Right lobe of liver (tissue), 6 donors: Measurements from ENCODE around the gene ST7. TPM values are rescaled to one million over a fixed set of nuclear protein-coding genes. Genes with fewer than 3 reads are reported as not detected.
"Not testable (repeated sequence)": the region's sequence is repeated elsewhere in the genome, so short reads cannot be mapped to it uniquely, and the experiment has no call there.

Experiments used
- ATAC-seq, 4 donors: fragments of 200-7000 bp; cut with Tn5 transposase; one replicate each; pipeline ENCODE4 v1.9.1; 2020; ENCODE audit warnings: mild to moderate bottlenecking in 4 of 4, moderate library complexity in 4 of 4
- DNase-seq, 3 donors: peaks; one replicate each; pipeline ENCODE4 v3.0.0-alpha.2; 2020
- H3K27ac ChIP-seq, 3 donors: fragments of 200-600 bp; one replicate each; pipeline ENCODE4 v1.8.0; 2022
- H3K27me3 ChIP-seq, 2 donors: fragments of 200-600 bp; one replicate each; pipeline ENCODE4 v1.8.0; 2022
- H3K36me3 ChIP-seq, 4 donors: fragments of 200-600 bp; sonication (generic) in 1 of 4; one replicate each; pipeline versions ENCODE4 v1.5.1 to v1.8.0; 2017 to 2022; ENCODE audit warnings: control low read depth in 1 of 4
- H3K4me1 ChIP-seq, 4 donors: fragments of 200-600 bp; sonication (generic) in 1 of 4; one replicate each; pipeline versions ENCODE4 v1.5.1 to v1.8.0; 2017 to 2022; ENCODE audit warnings: control low read depth in 1 of 4
- H3K4me3 ChIP-seq, 3 donors: fragments of 200-600 bp; one replicate each; pipeline ENCODE4 v1.8.0; 2022
- H3K9me3 ChIP-seq, 4 donors: fragments of 200-600 bp; sonication (generic) in 1 of 4; one replicate each; pipeline versions ENCODE4 v1.5.1 to v1.8.0; 2017 to 2022; ENCODE audit warnings: control low read depth in 1 of 4
- POLR2A ChIP-seq: fragments of 450-650 bp; IDR thresholded peaks from one replicate; pipeline ENCODE4 v1.6.1; 2017; ENCODE audit warnings: antibody characterized with exemption, mild to moderate bottlenecking
- WGBS: methylation state at CpG from one replicate; pipeline ENCODE4 v1.1.6; 2018; ENCODE audit warnings: low coverage, low lambda C conversion rate; ENCODE audit not compliant: insufficient coverage; ENCODE audit errors: missing lambda C conversion rate; 5-methylcytosine and 5-hydroxymethylcytosine counted together
- intact Hi-C, 2 donors: fragments of 100-400 bp; cut with DNase I; formaldehyde crosslinking; loops; one replicate each; pipeline versions ENCODE4 v1.11.2 to v1.14.1; 2022
- total RNA-seq, 6 experiments: library from RNA; depleted of rRNA in 2 of 6; stranded (reverse); fragments of >200 nt in 2 of 6; fragmentation: NEBNext Ultra II Directional in 3 of 6; extraction: Animal tissue kit (Norgen Biotek cat#: 25700) in 3 of 6; gene quantifications; one replicate each; pipeline versions ENCODE4 v1.1.0 to v1.2.4, GENCODE V29; 2016 to 2023
- TF ChIP-seq, protein P1 (sequence below), 4 donors: fragments of 200-600 bp in 3 of 4; fragments of 450-650 bp in 1 of 4; IDR thresholded peaks; one replicate each; pipeline versions ENCODE4 v1.5.1 to v1.8.0; 2016 to 2022; ENCODE audit warnings: antibody characterized with exemption in 4 of 4, mild to moderate bottlenecking in 2 of 4
- donor health status: DM: no; HTN: yes; CAD: no.
- donor health status: DM: no; HTN: no; CAD: no.
- donor health status: DM: no; HTN: no; CAD: no.
- donor health status: DM: no; HTN: yes; CAD: no.
- donor health status: DM: no; HTN: yes; CAD: no.

The ST7 gene
- total RNA-seq, 6 experiments from 2014 or later: 17.4 to 29.9 (median 22.4) TPM

DNA sequence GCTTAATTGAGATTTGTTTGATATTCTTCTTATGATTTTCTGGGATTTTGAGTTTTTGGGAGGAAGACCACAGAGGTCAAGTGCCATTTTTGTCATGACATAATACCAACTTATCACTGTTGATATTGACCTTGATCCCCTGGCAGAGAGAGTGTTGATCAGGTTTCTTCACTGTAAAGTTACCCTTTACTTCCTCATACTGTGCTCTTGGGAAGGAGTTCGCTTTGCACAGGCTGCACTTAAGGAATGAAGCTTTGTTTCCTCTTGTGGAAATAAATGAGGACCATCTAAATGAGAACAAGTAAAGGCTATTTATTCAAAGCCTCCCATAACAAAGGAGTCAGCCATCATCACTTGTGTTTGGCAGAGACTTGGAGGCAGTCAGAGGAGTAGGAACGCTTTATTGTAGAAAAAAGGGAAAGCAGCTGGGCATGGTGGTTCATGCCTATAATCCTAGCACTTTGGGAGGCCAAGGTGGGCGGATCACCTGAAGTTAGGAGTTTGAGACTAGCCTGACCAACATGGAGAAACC, 16.1 kb downstream of the ST7 start:
- Histone ChIP-seq H3K4me3 (no peak overlapping the region), H3K27me3 (no peaks in the 10 kb centered on the region), H3K27ac (no peak overlapping the region), H3K36me3 (no peaks in the 10 kb centered on the region), H3K9me3 (no peaks in the 10 kb centered on the region), H3K4me1 (peaks cover 0 to 25% (median 5%) of the 10 kb centered on the region in 4 donors)
- TF ChIP-seq, protein P1, sequence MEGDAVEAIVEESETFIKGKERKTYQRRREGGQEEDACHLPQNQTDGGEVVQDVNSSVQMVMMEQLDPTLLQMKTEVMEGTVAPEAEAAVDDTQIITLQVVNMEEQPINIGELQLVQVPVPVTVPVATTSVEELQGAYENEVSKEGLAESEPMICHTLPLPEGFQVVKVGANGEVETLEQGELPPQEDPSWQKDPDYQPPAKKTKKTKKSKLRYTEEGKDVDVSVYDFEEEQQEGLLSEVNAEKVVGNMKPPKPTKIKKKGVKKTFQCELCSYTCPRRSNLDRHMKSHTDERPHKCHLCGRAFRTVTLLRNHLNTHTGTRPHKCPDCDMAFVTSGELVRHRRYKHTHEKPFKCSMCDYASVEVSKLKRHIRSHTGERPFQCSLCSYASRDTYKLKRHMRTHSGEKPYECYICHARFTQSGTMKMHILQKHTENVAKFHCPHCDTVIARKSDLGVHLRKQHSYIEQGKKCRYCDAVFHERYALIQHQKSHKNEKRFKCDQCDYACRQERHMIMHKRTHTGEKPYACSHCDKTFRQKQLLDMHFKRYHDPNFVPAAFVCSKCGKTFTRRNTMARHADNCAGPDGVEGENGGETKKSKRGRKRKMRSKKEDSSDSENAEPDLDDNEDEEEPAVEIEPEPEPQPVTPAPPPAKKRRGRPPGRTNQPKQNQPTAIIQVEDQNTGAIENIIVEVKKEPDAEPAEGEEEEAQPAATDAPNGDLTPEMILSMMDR (IDR thresholded peaks at IDR 0.05): no peak
- no peak for TF ChIP-seq POLR2A
- peak in 2 of 4 donors; percentile 52 to 76 for ATAC-seq
- DNase-seq: no peak
- 79% methylated on average over 3 of the region's 3 CpGs for WGBS
- intact Hi-C loops: no loop called here

DNA sequence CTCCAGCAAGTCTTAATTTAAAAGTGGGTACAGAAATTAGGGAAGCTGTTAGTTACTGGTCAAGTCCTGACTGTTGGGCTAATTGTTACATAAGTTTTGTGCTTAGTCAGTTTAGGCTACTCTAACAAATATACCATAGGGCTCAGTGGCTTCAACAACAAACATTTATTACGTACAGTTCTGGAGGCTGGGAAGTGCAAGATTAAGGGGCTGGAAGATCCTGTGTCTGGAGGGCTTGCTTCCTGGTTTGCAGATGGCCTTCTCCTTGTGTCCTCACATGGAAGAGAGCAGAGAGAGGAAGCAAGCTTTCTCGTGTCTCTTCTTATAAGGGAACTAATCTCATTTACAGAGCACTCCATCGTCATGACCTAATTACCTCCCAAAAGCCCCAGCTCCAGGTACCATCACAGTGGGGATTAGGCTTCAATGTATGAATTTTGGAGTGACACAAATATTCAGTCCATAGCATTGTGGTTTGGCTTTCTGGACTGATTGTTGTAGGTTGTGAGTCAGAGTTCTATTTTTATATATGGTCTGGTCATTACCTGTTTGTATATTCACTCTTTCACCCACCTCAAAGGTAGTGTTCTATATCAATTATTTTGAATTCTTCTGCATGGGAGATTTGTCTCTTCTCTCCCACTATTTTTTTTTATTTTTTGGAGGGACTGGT, 17.1 kb downstream of the ST7 start:
- H3K4me3 ChIP-seq: no peak overlapping the region
- no peaks in the 10 kb centered on the region for H3K36me3 ChIP-seq
- TF ChIP-seq, protein P1 (IDR thresholded peaks at IDR 0.05): no peak
- TF ChIP-seq POLR2A: no peak
- 56% methylated on average over 3 of the region's 3 CpGs for WGBS
- intact Hi-C loops: no loop called here
- H3K27ac ChIP-seq: no peak overlapping the region
- DNase-seq (no peak), ATAC-seq (peak in 2 of 4 donors; percentile 27 to 38)
- H3K4me1 ChIP-seq: peaks cover 0 to 25% (median 5%) of the 10 kb centered on the region in 4 donors
- no peaks in the 10 kb centered on the region for H3K9me3 ChIP-seq
- no peaks in the 10 kb centered on the region for H3K27me3 ChIP-seq

DNA sequence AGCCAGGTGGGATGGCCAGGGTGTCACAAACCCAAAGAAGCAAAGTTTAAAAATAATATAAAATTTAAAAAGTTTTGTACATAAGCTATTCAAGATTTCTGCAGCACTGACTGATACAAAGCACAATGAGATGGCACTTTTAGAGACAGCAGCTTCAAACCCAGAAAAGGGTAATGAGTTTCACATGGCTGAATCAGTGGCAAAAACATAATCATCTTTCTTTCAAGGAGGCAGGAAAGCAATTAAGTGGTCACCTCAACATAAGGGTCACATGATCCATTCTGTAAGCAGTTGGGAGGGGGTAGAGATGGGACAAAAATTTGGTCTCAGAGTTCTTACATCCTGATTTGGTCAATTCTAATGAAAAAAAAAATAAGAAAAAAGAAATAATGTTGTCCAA, 17.9 kb downstream of the ST7 start:
- DNase-seq, H3K27ac ChIP-seq, H3K36me3 ChIP-seq, H3K4me3 ChIP-seq, intact Hi-C loops, H3K27me3 ChIP-seq, ATAC-seq, H3K9me3 ChIP-seq: not testable (repeated sequence)
- H3K4me1 ChIP-seq: peaks cover 0 to 25% (median 5%) of the 10 kb centered on the region in 4 donors

DNA sequence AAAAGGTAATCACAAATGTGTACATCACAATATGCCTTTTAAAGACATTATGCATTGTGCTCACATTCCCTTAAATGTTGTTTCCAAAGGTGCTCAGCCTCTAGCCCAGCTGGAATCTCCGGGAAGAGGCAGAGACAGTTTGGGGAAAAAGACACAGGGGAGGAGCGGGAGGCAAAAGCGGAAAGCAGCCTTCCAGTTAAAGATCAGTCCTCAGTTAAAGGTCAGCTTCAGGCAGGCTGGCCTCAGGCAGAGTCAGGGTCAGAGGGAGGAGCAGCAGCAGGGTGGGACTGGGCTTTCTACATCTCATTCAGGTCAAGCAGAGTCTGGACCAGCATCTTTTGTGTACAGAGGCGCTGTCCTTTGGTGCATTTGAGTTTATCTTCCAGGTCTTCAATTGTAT, 18.6 kb downstream of the ST7 start:
- intact Hi-C loops: no loop called here
- Histone ChIP-seq H3K27ac (no peak overlapping the region), H3K4me3 (no peak overlapping the region), H3K4me1 (peaks cover 0 to 25% (median 5%) of the 10 kb centered on the region in 4 donors), H3K36me3 (no peaks in the 10 kb centered on the region), H3K9me3 (no peaks in the 10 kb centered on the region), H3K27me3 (no peaks in the 10 kb centered on the region)
- no peak for TF ChIP-seq POLR2A
- TF ChIP-seq, protein P1 (IDR thresholded peaks at IDR 0.05): no peak
- 80% methylated on average over 3 of the region's 4 CpGs for WGBS
- ATAC-seq (peak in 3 of 4 donors; percentile 55 to 59 (median 55)), DNase-seq (peak in 1 of 3 donors; percentile 29)

DNA sequence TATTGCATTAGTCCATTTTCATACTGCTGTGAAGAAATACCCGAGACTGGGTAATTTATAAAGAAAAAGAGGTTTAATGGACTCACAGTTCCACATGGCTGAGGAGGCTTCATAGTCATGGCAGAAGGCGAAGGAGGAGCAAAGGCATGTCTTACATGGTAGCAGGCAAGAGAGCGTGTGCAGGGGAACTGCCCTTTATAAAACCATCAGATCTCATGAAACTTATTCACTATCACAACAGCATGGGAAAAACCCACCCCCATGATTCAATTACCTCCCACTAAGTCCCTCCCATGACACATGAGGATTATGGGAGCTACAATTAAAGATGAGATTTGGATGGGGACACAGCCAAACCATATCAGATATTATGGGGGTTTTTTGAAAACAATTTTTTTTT, 21.7 kb downstream of the ST7 start:
- ATAC-seq, H3K4me3 ChIP-seq, H3K36me3 ChIP-seq, H3K9me3 ChIP-seq, DNase-seq, H3K27ac ChIP-seq, H3K27me3 ChIP-seq, intact Hi-C loops: not testable (repeated sequence)
- H3K4me1 ChIP-seq: peaks cover 0 to 20% (median 5%) of the 10 kb centered on the region in 4 donors
- 89% methylated on average over 3 of the region's 3 CpGs for WGBS
